H1 (cell line): Measurements from ENCODE around the gene COL1A1. TPM values are rescaled to one million over a fixed set of nuclear protein-coding genes. Genes with fewer than 3 reads are reported as not detected.

ENCODE experiments used
- EP300 ChIP-seq, 2 experiments: IDR thresholded peaks; 1 replicate in 1 of 2; 2 replicates in 1 of 2; pipeline ENCODE4 v1.6.1; 2011 to 2012; ENCODE audit warnings: low read depth in 2 of 2, low read length in 2 of 2, mild to moderate bottlenecking in 2 of 2, borderline replicate concordance in 1 of 2, inconsistent platforms in 1 of 2, moderate library complexity in 1 of 2
- FOSL1 ChIP-seq: IDR thresholded peaks from 2 replicates; pipeline ENCODE4 v1.6.1; 2011; ENCODE audit warnings: mild to moderate bottlenecking, low read depth, low read length, moderate library complexity; ENCODE audit not compliant: insufficient read depth
- HDAC6 ChIP-seq: IDR thresholded peaks from one replicate; pipeline ENCODE4 v1.7.1; 2012; ENCODE audit warnings: low read depth, mild to moderate bottlenecking, inconsistent platforms, low read length, moderate library complexity
- KDM1A ChIP-seq: fragments of 200-600, 300-600 bp; sonication (generic); IDR thresholded peaks from 2 replicates; pipeline ENCODE4 v1.7.1; 2016; ENCODE audit warnings: mild to moderate bottlenecking, low read length, borderline replicate concordance
- NANOG ChIP-seq: IDR thresholded peaks from 2 replicates; pipeline ENCODE4 v1.6.1; 2011; ENCODE audit warnings: low read length, low read depth, mild to moderate bottlenecking, inconsistent platforms; ENCODE audit not compliant: insufficient read depth, poor library complexity, severe bottlenecking
- RAD21 ChIP-seq, 2 experiments: IDR thresholded peaks in 1 of 2; conservative IDR thresholded peaks in 1 of 2; 2 replicates each; pipeline ENCODE4 v1.6.1; 2011; ENCODE audit warnings: low read depth in 2 of 2, low read length in 2 of 2, improper control_type of control experiment in 1 of 2, inconsistent platforms in 1 of 2, mild to moderate bottlenecking in 1 of 2, moderate library complexity in 1 of 2
- USF2 ChIP-seq: IDR thresholded peaks from 2 replicates; pipeline ENCODE4 v1.6.1; 2011; ENCODE audit warnings: low read length, improper control_type of control experiment
- YY1 ChIP-seq: IDR thresholded peaks from 2 replicates; pipeline ENCODE4 v1.6.1; 2011; ENCODE audit warnings: low read depth, mild to moderate bottlenecking, low read length
- polyA plus RNA-seq, 7 experiments: library from polyadenylated mRNA; depleted of rRNA in 3 of 7; stranded (reverse) in 5 of 7; unstranded in 2 of 7; fragments of >200 nt in 5 of 7; fragments of 200-250 nt in 2 of 7; gene quantifications; 1 replicate in 5 of 7; 2 replicates in 1 of 7; 4 replicates in 1 of 7; pipeline versions ENCODE4 v1.2.1 to v1.2.3, GENCODE V29; 2011 to 2013; ENCODE audit warnings: missing spikeins in 2 of 7, mixed read lengths in 2 of 7
- total RNA-seq: library from RNA; stranded (reverse); fragmentation: NEBNext Ultra II Directional; extraction: Animal tissue kit (Norgen Biotek cat#: 25700); gene quantifications from 2 replicates; pipeline ENCODE4 v1.2.1, GENCODE V29; 2021

The COL1A1 gene
- total and polyA plus RNA-seq, 2 of the 8 experiments (the other 6 are each of a cell fraction or from before 2014, with no cell fraction given), result 14.1 to 80.4 TPM

DNA sequence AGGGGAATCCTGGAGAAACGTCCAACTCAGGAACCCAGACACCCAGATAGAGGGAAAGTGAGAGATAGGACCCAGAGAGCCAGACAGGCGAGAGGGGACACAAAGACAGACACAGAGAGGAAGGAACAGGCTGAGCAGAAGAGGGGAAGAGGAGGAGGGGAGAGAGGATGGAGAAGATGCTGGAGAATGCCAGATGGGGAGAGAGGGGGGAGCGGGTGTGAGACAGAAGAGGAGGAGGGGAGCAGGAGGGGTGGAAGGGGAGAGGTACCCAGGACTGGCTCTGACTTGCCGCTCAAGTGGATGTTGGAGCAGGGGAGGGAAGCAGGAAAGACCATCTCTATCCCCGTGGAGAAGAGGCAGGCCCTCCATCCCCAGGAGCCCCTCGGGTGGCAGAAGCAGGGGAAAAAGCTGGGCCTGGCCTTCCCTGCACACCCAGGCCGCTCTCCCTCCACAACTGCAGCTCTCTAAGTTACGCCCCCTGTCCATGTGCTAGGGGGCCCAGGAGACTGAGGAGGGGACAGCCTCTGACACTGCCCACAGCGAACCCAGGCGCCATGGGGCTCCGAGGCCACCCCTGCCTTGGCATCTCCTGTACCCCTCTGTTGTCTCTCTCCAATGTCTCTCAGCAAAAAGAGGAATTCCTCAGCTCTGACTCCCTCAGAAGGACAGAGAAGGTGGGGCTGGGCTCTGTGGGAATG is 55.8 kb downstream of the COL1A1 start (continued):
- TF ChIP-seq FOSL1 (no peak), HDAC6 (no peak), YY1 (no peak), USF2 (no peak), EP300 (IDR thresholded peaks at IDR 0.05; ENCODE audit: borderline replicate concordance in 1 of 2, low read depth in 2 of 2, low read length in 2 of 2) (no peak), KDM1A (no peak), RAD21 (IDR thresholded peaks at IDR 0.05 in 1 of 2, conservative IDR thresholded peaks at IDR 0.05 in 1 of 2; ENCODE audit: low read depth in 2 of 2, low read length in 2 of 2) (no peak), NANOG (no peak)
- TF ChIP-seq, all 59 proteins: peak for 0
